ENCODE measurements around the gene SLC37A1.

DNA sequence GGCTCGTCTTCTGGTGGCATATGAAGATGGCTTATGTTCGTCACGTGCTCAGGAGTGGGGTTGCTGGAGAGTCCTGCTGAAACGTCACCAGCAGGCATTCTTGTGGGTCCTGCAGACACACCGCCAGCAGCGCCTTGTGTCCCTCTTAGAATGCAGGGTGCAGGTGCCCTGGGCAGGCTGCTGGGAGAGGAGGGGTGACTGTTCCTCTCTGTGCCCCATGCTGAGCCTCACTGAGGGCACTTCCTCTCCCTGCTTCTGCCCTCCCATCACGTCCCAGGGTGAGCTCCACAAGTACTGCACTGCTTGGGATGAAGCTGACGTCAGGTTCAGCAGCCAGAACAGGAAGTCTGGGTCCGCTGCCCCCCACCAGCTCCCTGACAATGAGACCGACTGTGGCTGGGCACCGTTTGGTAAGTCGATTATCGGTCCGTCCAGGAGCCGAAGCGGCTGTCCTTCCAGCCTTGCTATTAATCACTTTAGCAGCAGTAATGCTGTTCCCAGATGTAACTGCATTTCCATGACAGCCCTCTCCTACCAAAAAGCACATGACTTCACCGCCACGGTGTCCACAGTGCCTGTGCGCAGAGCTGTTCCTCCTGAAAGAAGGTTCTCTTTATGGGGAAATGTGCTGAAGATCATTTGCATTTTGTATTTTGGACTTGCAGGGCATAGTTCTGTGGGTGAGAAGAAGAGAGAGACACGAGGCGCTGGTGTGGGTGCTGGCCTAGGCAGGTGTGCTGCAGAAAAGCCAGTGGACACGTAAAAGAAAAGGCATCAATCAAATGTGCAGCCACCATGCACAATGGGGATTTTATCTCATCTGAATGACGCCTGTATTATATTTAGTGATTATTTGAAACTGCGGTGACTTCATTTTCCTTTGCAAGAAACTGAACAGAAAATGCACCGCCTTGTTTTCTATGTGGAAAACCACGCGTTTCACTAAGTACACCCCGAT lies 21.0 kb downstream of the SLC37A1 start:
- TF ChIP-seq, protein P1, sequence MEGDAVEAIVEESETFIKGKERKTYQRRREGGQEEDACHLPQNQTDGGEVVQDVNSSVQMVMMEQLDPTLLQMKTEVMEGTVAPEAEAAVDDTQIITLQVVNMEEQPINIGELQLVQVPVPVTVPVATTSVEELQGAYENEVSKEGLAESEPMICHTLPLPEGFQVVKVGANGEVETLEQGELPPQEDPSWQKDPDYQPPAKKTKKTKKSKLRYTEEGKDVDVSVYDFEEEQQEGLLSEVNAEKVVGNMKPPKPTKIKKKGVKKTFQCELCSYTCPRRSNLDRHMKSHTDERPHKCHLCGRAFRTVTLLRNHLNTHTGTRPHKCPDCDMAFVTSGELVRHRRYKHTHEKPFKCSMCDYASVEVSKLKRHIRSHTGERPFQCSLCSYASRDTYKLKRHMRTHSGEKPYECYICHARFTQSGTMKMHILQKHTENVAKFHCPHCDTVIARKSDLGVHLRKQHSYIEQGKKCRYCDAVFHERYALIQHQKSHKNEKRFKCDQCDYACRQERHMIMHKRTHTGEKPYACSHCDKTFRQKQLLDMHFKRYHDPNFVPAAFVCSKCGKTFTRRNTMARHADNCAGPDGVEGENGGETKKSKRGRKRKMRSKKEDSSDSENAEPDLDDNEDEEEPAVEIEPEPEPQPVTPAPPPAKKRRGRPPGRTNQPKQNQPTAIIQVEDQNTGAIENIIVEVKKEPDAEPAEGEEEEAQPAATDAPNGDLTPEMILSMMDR (IDR thresholded peaks at IDR 0.05): no peak
- TF ChIP-seq POLR2A (IDR thresholded peaks at IDR 0.05): no peak
